Ureter (tissue), 1 donor: ENCODE data around the gene CDT1. TPM values are rescaled to one million over a fixed set of nuclear protein-coding genes. Genes with fewer than 3 reads are reported as not detected.

Experiments
- DNase-seq: peaks from one replicate; pipeline ENCODE4 v3.0.0-alpha.2; 2020; ENCODE audit warnings: low spot score
- total RNA-seq: library from RNA; stranded (reverse); gene quantifications from one replicate; pipeline ENCODE4 v1.2.4, GENCODE V29; 2023
- donor health status: DM: yes; HTN: yes; CAD: no.

CDT1 gene
- total RNA-seq, 1 donor from 2014 or later, result 2.1 TPM

DNA sequence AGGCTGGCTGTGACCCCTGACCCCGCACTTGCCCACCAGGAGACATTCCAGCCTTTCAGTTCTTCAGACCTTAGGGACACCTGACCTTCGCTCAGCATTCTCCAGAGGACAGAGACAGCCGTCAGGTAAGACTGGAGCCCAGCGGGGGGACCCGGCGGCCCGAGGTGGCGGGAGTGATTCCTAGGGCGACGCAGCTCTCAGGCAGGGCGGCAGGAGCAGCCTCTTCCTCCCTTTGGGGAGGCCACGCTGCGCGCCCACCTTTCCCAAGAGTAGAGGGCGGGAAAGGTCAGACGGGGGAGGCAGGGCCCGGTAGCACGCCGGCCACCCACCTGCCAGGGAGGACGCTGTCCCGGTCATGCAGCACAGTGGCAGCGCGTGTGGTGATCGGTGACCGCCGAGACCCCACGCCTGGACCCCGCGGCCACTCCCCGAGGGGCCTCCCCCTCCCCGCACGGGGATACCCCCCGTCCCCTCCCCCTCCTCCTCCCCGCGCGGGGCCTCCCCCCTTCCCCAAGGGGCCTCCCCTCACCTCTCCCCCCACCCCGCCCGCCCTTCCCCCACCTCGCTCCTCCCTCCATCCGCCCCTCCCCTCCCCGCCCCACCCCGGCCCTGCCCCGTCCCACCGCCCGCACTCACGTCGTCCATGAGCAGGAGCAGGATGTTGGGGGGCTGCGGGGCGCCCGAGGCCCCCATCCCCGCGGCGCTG, 52.7 kb downstream of the CDT1 start:
- DNase-seq, result no peak

DNA sequence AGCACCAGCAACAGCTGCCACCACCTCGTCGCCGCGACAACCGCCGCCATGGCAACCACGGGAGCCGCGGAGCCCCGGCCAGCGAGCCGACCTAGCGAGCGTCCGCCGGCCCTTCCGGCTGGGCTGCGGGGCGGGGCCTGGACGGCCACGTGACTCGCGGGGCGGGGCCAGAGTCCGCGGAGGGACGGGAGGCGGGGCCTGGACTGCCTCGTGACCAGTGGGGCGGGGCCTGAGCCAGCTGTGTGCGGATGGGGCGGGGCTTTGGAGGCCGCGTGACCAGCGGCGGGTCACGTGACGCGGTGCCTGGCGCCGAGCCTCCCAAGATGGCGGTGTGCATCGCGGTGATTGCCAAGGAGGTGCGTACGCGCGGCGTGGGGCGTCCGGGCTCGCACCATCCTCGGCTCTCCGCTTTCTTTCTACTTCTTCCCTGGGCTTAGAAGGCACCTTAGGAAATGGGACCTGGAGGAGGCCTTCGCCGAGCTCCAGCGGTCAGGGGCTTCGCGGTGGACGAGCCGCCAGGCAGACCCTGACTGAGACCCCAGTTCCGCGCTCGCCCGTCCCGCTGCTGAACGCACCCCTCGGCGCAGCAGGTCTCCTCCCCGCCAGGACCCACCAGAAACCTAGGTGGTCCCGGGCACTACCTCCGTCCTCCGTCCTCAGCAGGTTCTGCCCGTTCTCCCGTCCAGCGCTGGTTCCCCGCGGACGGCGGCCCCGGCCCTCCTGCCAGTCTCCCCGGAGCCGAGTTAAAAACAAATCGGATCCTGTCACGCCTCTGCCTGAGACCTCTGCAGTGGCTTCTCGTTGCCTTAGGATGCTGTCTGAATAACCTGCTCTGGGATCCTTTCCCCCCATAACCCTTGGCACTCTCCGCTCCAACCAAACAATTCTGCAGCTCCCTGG, 53.5 kb downstream of the CDT1 start, which contains the start of the genes GALNS and TRAPPC2L:
Gene GALNS, minus strand, starts transcription at position 120 of the 900 bp plus-strand sequence. Its CDS starts 70 bp downstream, at position 50.
Gene TRAPPC2L, plus strand, starts transcription at position 300 of the 900 bp plus-strand sequence. Its CDS starts 24 bp downstream, at position 324.
- DNase-seq, result peak; percentile 99

DNA sequence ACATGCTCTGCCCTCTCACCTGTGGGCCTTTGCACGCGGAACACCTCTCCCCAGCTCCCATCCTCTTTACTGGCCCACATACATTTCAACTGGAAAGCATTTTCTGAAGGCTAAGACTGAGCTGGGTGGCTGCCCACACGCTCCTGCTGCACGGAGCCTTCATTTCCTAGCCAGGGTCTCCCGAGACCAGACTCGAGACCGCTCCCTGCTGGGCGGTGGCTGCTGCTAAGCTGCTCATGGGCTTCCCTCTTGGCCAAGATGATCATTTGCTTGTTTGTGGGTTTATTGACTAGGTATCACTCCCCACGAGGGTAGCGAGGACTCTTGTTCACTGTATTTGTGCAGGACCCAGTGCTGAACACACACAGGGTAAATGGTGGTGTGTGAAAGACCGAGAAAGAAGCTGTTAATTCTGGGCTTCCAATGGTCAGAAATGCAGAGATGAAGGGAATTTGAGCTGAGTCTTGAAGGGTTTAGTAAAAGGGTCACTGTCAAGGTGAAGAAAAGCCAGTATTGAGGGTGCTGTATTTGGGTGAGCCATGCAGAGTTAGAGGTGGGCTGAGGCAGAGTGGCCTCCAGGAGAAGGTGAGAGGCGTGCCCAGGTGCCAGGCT, 54.2 kb downstream of the CDT1 start:
- DNase-seq, result peak; percentile 81

Other genes starting within 250 kb of the CDT1 start
- 47.3 TPM for gene ZC3H18, start 233.4 kb upstream of the CDT1 start, total RNA-seq
- not detected for gene IL17C, start 165.2 kb upstream of the CDT1 start, total RNA-seq
- 279 TPM for gene CYBA, start 152.7 kb upstream of the CDT1 start, total RNA-seq
- gene MVD, start 140.7 kb upstream of the CDT1 start, total RNA-seq, result 43.9 TPM
- 1.8 TPM for gene SNAI3, start 117.3 kb upstream of the CDT1 start, total RNA-seq
- gene RNF166, start 97.4 kb upstream of the CDT1 start, total RNA-seq, result 22.8 TPM
- 25.2 TPM for gene CTU2, start 97.3 kb upstream of the CDT1 start, total RNA-seq
- 144 TPM for gene PIEZO1, start 18.6 kb upstream of the CDT1 start, total RNA-seq
- gene APRT, start 8.1 kb downstream of the CDT1 start, total RNA-seq, result 152 TPM
- gene GALNS, start 53.2 kb downstream of the CDT1 start, total RNA-seq, result 44.4 TPM
- 55.3 TPM for gene TRAPPC2L, start 53.3 kb downstream of the CDT1 start, total RNA-seq
- gene PABPN1L, start 62.9 kb downstream of the CDT1 start, total RNA-seq, result not detected
- 11.2 TPM for gene CBFA2T3, start 173.4 kb downstream of the CDT1 start, total RNA-seq